Astrocyte of the hippocampus (primary cell): Measurements from ENCODE around the gene APOE.
A peak's percentile ranks its signal among the peaks of the same experiment; 100 is the strongest.

Experiments
- DNase-seq: peaks from one replicate; pipeline ENCODE4 v3.0.0; 2011; ENCODE audit warnings: low read depth, low spot score

The APOE gene

GRCh38 chr19:44951179-44952159, 45.9 kb downstream of the APOE start:
- DNase-seq, result peak; percentile 87

- DNase-seq, result no peak
Measured at GRCh38 chr19:44954278-44954648, 48.7 kb downstream of the APOE start.

- peak; percentile 98 for DNase-seq
Measured at GRCh38 chr19:44954649-44955504, 49.3 kb downstream of the APOE start, which contains the start of gene CLPTM1. CLPTM1 (plus strand) TSS chr19:44955380; CDS start chr19:44955396, 16 bp downstream.

GRCh38 chr19:44955505-44956439, 50.2 kb downstream of the APOE start:
- no peak for DNase-seq

- DNase-seq, result no peak
Measured at GRCh38 chr19:44957526-44957925, 51.9 kb downstream of the APOE start.

GRCh38 chr19:44958090-44958489, 52.5 kb downstream of the APOE start:
- no peak for DNase-seq
